GM18907 (cell line): ENCODE results near the gene SH3GL2.

ENCODE experiments used
- ATAC-seq: cut with Tn5 transposase; IDR thresholded peaks from one replicate; pipeline ENCODE4 v1.9.1; 2021; ENCODE audit warnings: mild to moderate bottlenecking, moderate library complexity; ENCODE audit not compliant: unreplicated experiment

Gene SH3GL2

GRCh38 chr9:17578911-17579793 lies at the start of gene SH3GL2:
Gene SH3GL2, plus strand, starts transcription at chr9:17579066.
- ATAC-seq: peak; percentile 71

GRCh38 chr9:17531642-17532254 lies 47.1 kb upstream of the SH3GL2 start:
- ATAC-seq: peak; percentile 85

DNA sequence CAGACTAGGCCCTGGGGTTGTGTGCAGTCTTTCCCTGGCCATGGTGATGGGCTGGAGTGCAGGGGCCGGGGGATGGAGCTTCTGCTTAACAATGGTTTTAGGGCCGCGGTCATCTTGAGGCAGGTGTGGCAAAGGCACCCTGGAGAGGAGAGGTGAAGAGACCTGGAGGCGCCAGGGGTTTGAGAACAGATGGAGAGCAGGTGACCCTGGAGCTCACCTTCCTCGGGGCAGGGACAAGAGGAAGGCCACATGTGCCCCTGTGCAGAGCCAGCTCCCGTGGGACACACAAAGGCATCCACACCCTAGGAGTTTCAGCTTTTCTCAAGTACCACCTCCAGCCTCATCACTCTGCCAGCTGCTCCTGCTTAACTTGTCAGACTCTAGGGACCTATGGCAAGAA lies 46.4 kb upstream of the SH3GL2 start:
- no peak for ATAC-seq

- no peak for ATAC-seq
These were observed 43.7 kb upstream of the SH3GL2 start for GRCh38 chr9:17535176-17535575.

- ATAC-seq: no peak
These were observed 42.8 kb upstream of the SH3GL2 start for GRCh38 chr9:17536027-17536426.

DNA sequence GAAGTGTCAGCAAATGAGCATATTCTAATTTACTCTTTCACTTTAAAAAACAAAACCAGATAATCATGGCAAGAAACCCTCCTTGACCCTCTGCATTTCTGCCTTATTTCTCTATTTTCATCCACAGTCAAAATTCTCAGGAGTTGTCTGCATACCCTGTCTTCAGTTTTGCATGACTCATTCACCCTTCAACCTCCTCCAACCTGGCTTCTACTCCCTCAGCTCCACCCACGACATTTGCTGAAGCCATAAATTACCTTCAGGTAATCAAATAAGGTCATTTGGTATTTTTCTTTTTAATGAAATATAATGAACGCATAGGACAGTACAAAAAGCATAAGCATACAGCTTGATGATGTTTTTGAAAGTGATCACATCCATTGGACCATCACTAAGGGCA lies 27.8 kb upstream of the SH3GL2 start:
- ATAC-seq: no peak

- ATAC-seq: no peak
These were observed 23.4 kb upstream of the SH3GL2 start for GRCh38 chr9:17555362-17556054.

GRCh38 chr9:17556255-17556654 lies 22.6 kb upstream of the SH3GL2 start:
- ATAC-seq: no peak

DNA sequence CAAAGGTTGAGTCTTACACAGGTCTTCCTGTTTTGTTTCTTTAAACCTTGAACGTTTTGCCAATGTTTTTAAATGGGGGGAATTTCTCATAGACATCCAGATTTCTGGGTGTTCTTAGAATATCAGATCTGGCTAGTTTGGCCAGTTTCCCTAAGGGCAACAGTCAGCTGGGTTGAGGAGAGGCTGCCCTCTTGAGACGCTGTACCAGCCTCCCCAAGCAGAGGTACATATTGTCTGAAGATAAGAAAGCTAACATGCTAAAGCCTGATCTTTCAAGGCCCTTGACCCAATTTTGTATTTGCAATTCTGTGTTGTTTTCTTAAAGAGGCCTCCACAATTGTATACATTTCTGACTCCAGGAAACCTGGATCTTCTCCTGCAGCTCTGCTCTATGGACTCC lies 21.9 kb upstream of the SH3GL2 start:
- ATAC-seq: no peak

DNA sequence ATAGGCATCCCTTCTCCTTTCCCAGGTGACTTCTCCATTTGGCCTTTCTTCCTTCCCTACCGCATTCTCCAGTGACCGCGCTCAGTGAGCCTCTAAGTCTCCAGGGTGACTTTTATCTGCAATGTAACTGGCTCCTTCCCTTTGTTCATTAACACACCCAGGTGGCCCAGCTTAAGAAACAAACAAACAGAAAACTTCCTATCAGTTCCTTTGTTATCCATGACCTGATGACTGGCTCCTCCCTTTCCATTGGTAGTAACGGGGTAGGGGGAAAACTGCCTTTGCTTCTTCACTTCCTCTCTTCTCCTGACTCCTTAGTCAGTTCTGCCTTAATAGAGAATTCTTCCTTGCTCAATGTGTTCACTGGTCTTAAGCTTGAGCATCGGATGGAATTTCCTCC lies 7.0 kb upstream of the SH3GL2 start:
- ATAC-seq: no peak

GRCh38 chr9:17574342-17574741 lies 4.5 kb upstream of the SH3GL2 start:
- ATAC-seq: no peak

DNA sequence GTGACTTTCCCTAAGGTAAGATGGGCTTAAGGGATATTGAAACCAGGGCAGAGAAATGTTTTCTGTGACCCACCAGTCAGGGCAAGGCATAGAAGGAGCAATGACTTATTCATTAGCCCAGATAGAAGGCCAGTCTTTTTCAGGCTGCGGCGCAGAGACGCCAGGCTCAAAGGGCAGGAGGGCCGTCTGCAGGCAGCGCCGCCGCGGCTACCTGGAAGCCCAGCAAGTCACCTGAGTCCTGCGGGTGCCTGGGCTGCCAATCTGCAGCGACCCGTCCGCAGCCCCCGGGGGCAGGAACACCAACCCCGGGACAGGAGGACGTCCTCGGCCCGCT lies 322 bp upstream of the SH3GL2 start:
- ATAC-seq: peak; percentile 12

GRCh38 chr9:17580119-17580518 lies 1.3 kb downstream of the SH3GL2 start:
- no peak for ATAC-seq

GRCh38 chr9:17587113-17587512 lies 8.2 kb downstream of the SH3GL2 start:
- no peak for ATAC-seq

DNA sequence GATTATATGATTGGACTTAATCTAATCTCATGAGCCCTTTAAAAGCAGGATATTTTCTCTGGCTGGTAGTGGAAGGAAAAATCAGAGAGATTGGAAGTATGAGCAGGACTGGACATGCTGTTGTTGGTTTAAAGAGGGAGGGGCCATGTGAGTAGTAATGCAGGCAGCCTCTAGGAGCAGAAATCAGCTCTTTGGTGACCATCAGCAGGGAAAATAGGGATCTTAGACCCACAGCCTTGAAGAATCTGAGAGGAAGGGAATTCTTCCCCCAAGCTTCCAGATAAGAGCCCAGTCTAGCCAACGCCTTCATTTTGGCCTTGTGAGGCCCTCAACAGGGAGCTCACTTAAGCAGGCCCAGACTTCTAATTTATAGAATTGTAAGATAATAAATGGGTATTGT lies 9.5 kb downstream of the SH3GL2 start:
- no peak for ATAC-seq

GRCh38 chr9:17588941-17589340 lies 10.1 kb downstream of the SH3GL2 start:
- no peak for ATAC-seq

- no peak for ATAC-seq
These were observed 10.9 kb downstream of the SH3GL2 start for GRCh38 chr9:17589771-17590170.

DNA sequence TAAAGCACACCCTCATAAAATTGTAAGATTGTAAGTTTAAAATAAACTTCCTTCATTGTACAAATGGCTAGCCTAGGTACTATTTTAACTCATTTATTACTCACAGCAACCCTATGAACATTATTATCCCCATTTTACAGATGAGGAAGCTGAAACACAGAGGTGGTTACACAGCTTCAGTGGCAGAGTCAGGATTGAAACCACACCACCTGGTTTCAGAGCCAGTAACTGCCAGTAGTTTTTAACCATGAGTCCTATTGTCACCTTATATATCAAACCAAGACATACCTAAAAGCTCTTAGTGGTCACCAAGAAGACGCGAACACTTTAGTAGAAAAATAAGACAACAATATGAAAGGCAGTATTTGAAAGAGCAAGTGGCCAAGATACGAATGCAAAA lies 16.1 kb downstream of the SH3GL2 start:
- no peak for ATAC-seq

- no peak for ATAC-seq
These were observed 19.1 kb downstream of the SH3GL2 start for GRCh38 chr9:17597977-17598376.

GRCh38 chr9:17600962-17601593 lies 22.2 kb downstream of the SH3GL2 start:
- no peak for ATAC-seq

- no peak for ATAC-seq
These were observed 25.7 kb downstream of the SH3GL2 start for GRCh38 chr9:17604556-17604955.
